ENCODE measurements around the gene LILRA1.

DNA sequence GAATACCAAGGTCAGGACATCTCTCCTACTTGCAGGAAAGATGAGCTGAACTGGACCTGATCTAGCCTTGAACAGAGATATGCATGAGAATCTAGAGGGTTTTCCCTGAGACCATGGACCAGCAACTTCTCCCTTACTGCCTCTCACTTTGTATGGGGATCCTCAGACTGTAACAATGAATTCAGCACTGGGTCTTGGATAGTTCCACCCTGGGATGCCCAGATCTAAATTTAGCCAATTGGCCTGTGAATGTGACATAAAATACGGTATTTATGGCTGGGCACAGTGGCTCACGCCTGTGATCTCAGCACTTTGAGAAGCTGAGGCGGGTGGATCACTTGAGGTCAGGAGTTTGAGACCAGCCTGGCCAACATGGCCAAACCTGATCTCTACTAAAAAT, 35.1 kb upstream of the LILRA1 start:
- TF ChIP-seq, protein P1, sequence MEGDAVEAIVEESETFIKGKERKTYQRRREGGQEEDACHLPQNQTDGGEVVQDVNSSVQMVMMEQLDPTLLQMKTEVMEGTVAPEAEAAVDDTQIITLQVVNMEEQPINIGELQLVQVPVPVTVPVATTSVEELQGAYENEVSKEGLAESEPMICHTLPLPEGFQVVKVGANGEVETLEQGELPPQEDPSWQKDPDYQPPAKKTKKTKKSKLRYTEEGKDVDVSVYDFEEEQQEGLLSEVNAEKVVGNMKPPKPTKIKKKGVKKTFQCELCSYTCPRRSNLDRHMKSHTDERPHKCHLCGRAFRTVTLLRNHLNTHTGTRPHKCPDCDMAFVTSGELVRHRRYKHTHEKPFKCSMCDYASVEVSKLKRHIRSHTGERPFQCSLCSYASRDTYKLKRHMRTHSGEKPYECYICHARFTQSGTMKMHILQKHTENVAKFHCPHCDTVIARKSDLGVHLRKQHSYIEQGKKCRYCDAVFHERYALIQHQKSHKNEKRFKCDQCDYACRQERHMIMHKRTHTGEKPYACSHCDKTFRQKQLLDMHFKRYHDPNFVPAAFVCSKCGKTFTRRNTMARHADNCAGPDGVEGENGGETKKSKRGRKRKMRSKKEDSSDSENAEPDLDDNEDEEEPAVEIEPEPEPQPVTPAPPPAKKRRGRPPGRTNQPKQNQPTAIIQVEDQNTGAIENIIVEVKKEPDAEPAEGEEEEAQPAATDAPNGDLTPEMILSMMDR (conservative IDR thresholded peaks at IDR 0.05; ENCODE audit: low read depth, low read length): no peak
- TF ChIP-seq EZH2 (IDR thresholded peaks at IDR 0.05; ENCODE audit: borderline replicate concordance, low read depth, low read length, poor library complexity, severe bottlenecking): no peak
